Endothelial cell of umbilical vein (primary cell): Measurements from ENCODE around the gene MAGEB4. TPM values are rescaled to one million over a fixed set of nuclear protein-coding genes. Genes with fewer than 3 reads are reported as not detected.

Source experiments
- BruUV-seq: library from RNA; stranded (reverse); fragments of 400-500 nt; replicated peaks from 2 replicates; lab custom pipeline; 2021; lab: Mats Ljungman, UMichigan
- CTCF ChIA-PET: fragments of 300-600, 350-600 bp; sonication (Branson Sonifier 250); formaldehyde crosslinking; loops from one replicate; lab custom pipeline; 2021; ENCODE audit warnings: antibody characterized with exemption, inconsistent platforms; lab: Charles Lee
- POLR2A ChIA-PET: fragments of 300-600, 350-600 bp; sonication (Branson Sonifier 250); formaldehyde crosslinking; loops from one replicate; lab custom pipeline; 2021; ENCODE audit warnings: antibody characterized with exemption, inconsistent platforms; lab: Charles Lee
- DNase-seq: peaks from one replicate; pipeline ENCODE4 v3.0.0-alpha.2; 2011; ENCODE audit warnings: low read depth, low spot score
- FAIRE-seq: peaks from 2 replicates; lab custom pipeline; 2011; peaks lifted over from hg19 to GRCh38; lab: Jason Lieb, UNC
- H2AFZ ChIP-seq: 2 replicates; pipeline ENCODE4 v1.6.0; 2012; ENCODE audit warnings: low read depth, low read length, control low read depth, inconsistent platforms
- H3K27ac ChIP-seq: 2 replicates; pipeline ENCODE4 v1.5.1; 2011; ENCODE audit warnings: low read depth, mild to moderate bottlenecking, control low read depth, low read length, moderate library complexity; ENCODE audit not compliant: insufficient read depth
- H3K27me3 ChIP-seq, 2 experiments: 2 replicates each; pipeline versions ENCODE4 v1.6.0 to v1.6.1; 2011; ENCODE audit warnings: low read length in 2 of 2, mixed read lengths in 1 of 2; ENCODE audit not compliant: control insufficient read depth in 2 of 2, insufficient read depth in 2 of 2
- H3K36me3 ChIP-seq, 2 experiments: 2 replicates in 1 of 2; 3 replicates in 1 of 2; pipeline ENCODE4 v1.5.1; 2011; ENCODE audit warnings: low read length in 2 of 2, mild to moderate bottlenecking in 1 of 2, moderate library complexity in 1 of 2; ENCODE audit not compliant: control insufficient read depth in 2 of 2, insufficient read depth in 2 of 2; ENCODE audit errors: extremely low read depth in 1 of 2
- H3K4me1 ChIP-seq: 3 replicates; pipeline ENCODE4 v1.5.1; 2011; ENCODE audit warnings: mild to moderate bottlenecking, low read length; ENCODE audit not compliant: control insufficient read depth, insufficient read depth; ENCODE audit errors: extremely low read depth
- H3K4me2 ChIP-seq: 2 replicates; pipeline ENCODE4 v1.6.1; 2011; ENCODE audit warnings: low read length, control low read depth, mixed read lengths; ENCODE audit not compliant: insufficient read depth
- H3K4me3 ChIP-seq, 3 experiments: fragments of 200-600 bp in 1 of 3; sonication (generic), shearing (Covaris generic) in 1 of 3; replicated peaks in 1 of 3; 2 replicates each; pipeline ENCODE4 v1.5.1; 2011 to 2016; ENCODE audit warnings: control low read depth in 3 of 3, low read length in 3 of 3, mild to moderate bottlenecking in 2 of 3, inconsistent platforms in 1 of 3, low read depth in 1 of 3, moderate library complexity in 1 of 3; ENCODE audit not compliant: insufficient read depth in 1 of 3
- H3K79me2 ChIP-seq: 2 replicates; pipeline ENCODE4 v1.6.0; 2012; ENCODE audit warnings: low read length, inconsistent platforms; ENCODE audit not compliant: control insufficient read depth, insufficient read depth
- H3K9ac ChIP-seq: replicated peaks from 2 replicates; pipeline ENCODE3; 2011; ENCODE audit warnings: low read length, control low read depth; ENCODE audit not compliant: insufficient read depth; ENCODE audit errors: extremely low read depth
- H3K9me1 ChIP-seq: replicated peaks from 3 replicates; pipeline ENCODE4 v1.6.0; 2011; ENCODE audit warnings: mild to moderate bottlenecking, low read length; ENCODE audit not compliant: control insufficient read depth, insufficient read depth; ENCODE audit errors: extremely low read depth
- H3K9me3 ChIP-seq: replicated peaks from 2 replicates; pipeline ENCODE4 v1.5.1; 2012; ENCODE audit warnings: low read length, inconsistent platforms; ENCODE audit not compliant: control insufficient read depth, insufficient read depth
- H4K20me1 ChIP-seq: replicated peaks from 2 replicates; pipeline ENCODE3; 2011; ENCODE audit warnings: mild to moderate bottlenecking, low read length; ENCODE audit not compliant: control insufficient read depth, insufficient read depth; ENCODE audit errors: extremely low read depth
- FOS ChIP-seq: IDR thresholded peaks from 2 replicates; pipeline ENCODE4 v1.6.1; 2011; ENCODE audit warnings: mild to moderate bottlenecking, low read length, moderate library complexity, borderline replicate concordance; ENCODE audit not compliant: insufficient read depth
- GATA2 ChIP-seq: IDR thresholded peaks from 2 replicates; pipeline ENCODE4 v1.7.0; 2011; ENCODE audit warnings: low read depth, mild to moderate bottlenecking, moderate library complexity, mixed read lengths, low read length; ENCODE audit not compliant: insufficient read length, insufficient read depth
- JUN ChIP-seq: IDR thresholded peaks from 2 replicates; pipeline ENCODE4 v1.6.1; 2011; ENCODE audit warnings: borderline replicate concordance, low read depth; ENCODE audit not compliant: insufficient read length, insufficient read depth
- MYC ChIP-seq: IDR thresholded peaks from one replicate; pipeline ENCODE4 v1.6.1; 2011; ENCODE audit warnings: mild to moderate bottlenecking, low read depth, low read length
- POLR2A ChIP-seq: IDR thresholded peaks from 2 replicates; pipeline ENCODE4 v1.6.1; 2012; ENCODE audit warnings: low read depth, mild to moderate bottlenecking, control low read depth, low read length
- dilution Hi-C: fragments of 300-500 bp; cut with MboI; formaldehyde crosslinking; loops from one replicate; pipeline ENCODE4 v1.15.0; 2019; ENCODE audit warnings: low sequenced_read_pairs; ENCODE audit not compliant: extremely low pct_ligation_motif_present
- intact Hi-C: fragments of 100-400 bp; cut with micrococcal nuclease; formaldehyde crosslinking; loops from one replicate; pipeline ENCODE4 v1.10.0; 2022
- polyA plus RNA-seq, 4 experiments: library from polyadenylated mRNA; depleted of rRNA in 3 of 4; stranded (reverse) in 3 of 4; unstranded in 1 of 4; fragments of >200 nt; gene quantifications; 2 replicates each; pipeline versions ENCODE4 v1.2.1 to v1.2.3, GENCODE V29; 2011 to 2012; ENCODE audit warnings: missing spikeins in 1 of 4
- total RNA-seq: library from RNA; stranded (reverse); gene quantifications from 2 replicates; pipeline ENCODE4 v1.2.3, GENCODE V29; 2021
- TF ChIP-seq, protein P1 (sequence below): IDR thresholded peaks from 2 replicates; pipeline ENCODE4 v1.6.1; 2011; ENCODE audit not compliant: insufficient read depth, insufficient read length

The MAGEB4 gene
- total and polyA plus RNA-seq, 2 donors (not counting 3 experiments of a cell fraction or from before 2014, with no cell fraction given): not detected

- H3K36me3 ChIP-seq: no peaks in the 10 kb centered on the region
- no TSS peak for BruUV-seq
- no peak overlapping the region for H3K4me2 ChIP-seq
- H3K79me2 ChIP-seq: no peaks in the 10 kb centered on the region
- H4K20me1 ChIP-seq: no peaks in the 10 kb centered on the region
- H2AFZ ChIP-seq: no peak overlapping the region
- no peaks in the 10 kb centered on the region for H3K9me1 ChIP-seq
- CTCF ChIA-PET: no interaction called here
- no peaks in the 10 kb centered on the region for H3K9me3 ChIP-seq
- H3K4me3 ChIP-seq: no peak overlapping the region
- POLR2A ChIA-PET: no interaction called here
- TF ChIP-seq FOS (no peak), JUN (no peak), MYC (no peak), POLR2A (no peak), GATA2 (no peak)
- TF ChIP-seq, protein P1, sequence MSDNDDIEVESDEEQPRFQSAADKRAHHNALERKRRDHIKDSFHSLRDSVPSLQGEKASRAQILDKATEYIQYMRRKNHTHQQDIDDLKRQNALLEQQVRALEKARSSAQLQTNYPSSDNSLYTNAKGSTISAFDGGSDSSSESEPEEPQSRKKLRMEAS: no peak
- intact Hi-C loops (no loop called here), dilution Hi-C loops (no loop called here)
- no peak overlapping the region for H3K9ac ChIP-seq
- H3K27ac ChIP-seq: no peak overlapping the region
- H3K27me3 ChIP-seq: no peaks in the 10 kb centered on the region
- H3K4me1 ChIP-seq: no peaks in the 10 kb centered on the region
- FAIRE-seq (no peak), DNase-seq (no peak)
Observed at GRCh38 chrX:30228526-30228925, 13.3 kb upstream of the MAGEB4 start.

GRCh38 chrX:30230395-30230794, 11.4 kb upstream of the MAGEB4 start, which contains the start of gene MAGEB3:
MAGEB3 (plus strand) TSS chrX:30230657; CDS start chrX:30235925, 5,268 bp downstream.
- FAIRE-seq (no peak), DNase-seq (no peak)
- Histone ChIP-seq H3K36me3 (no peaks in the 10 kb centered on the region), H3K27ac (no peak within 1 kb of the TSS), H3K4me2 (no peak within 1 kb of the TSS), H3K4me3 (no peak within 1 kb of the TSS), H3K79me2 (no peaks in the 10 kb centered on the region), H3K4me1 (no peaks in the 10 kb centered on the region), H4K20me1 (no peaks in the 10 kb centered on the region), H2AFZ (no peak within 1 kb of the TSS), H3K9ac (no peak within 1 kb of the TSS), H3K9me3 (no peaks in the 10 kb centered on the region), H3K27me3 (no peaks in the 10 kb centered on the region), H3K9me1 (no peaks in the 10 kb centered on the region)
- BruUV-seq: no TSS peak
- ChIA-PET CTCF (no interaction called here), POLR2A (no interaction called here)
- intact Hi-C loops (no loop called here), dilution Hi-C loops (no loop called here)
- TF ChIP-seq MYC (no peak), GATA2 (no peak), POLR2A (no peak)
- TF ChIP-seq, protein P1: no peak
